B cell (primary cell): ENCODE measurements around the gene THAP2. TPM values are rescaled to one million over a fixed set of nuclear protein-coding genes. Genes with fewer than 3 reads are reported as not detected.

Experiments
- ATAC-seq: fragments of 200-7000 bp; cut with Tn5 transposase; one replicate; pipeline ENCODE4 v1.10.0; 2021; ENCODE audit warnings: low read depth, mild to moderate bottlenecking, moderate number of reproducible peaks, moderate library complexity
- CTCF ChIA-PET: fragments of 350-600 bp; sonication (Branson Sonifier 250); formaldehyde crosslinking; loops from one replicate; lab custom pipeline; 2021; ENCODE audit warnings: antibody characterized with exemption, inconsistent platforms; lab: Charles Lee
- POLR2A ChIA-PET: fragments of 350-600 bp; sonication (Branson Sonifier 250); formaldehyde crosslinking; loops from one replicate; lab custom pipeline; 2021; ENCODE audit warnings: antibody characterized with exemption; lab: Charles Lee
- DNase-seq: peaks from one replicate; pipeline ENCODE4 v3.0.0; 2013
- H2AFZ ChIP-seq: 2 replicates; pipeline ENCODE4 v1.6.1; 2012; ENCODE audit warnings: mild to moderate bottlenecking, low read depth, low read length; ENCODE audit not compliant: insufficient read depth, poor library complexity, severe bottlenecking
- H3K27ac ChIP-seq, 2 donors: 1 replicate in 1 of 2; 2 replicates in 1 of 2; pipeline ENCODE4 v1.5.1; 2012 to 2013; ENCODE audit warnings: low read length in 2 of 2, mild to moderate bottlenecking in 2 of 2, moderate library complexity in 1 of 2
- H3K27me3 ChIP-seq, 4 experiments: fragments of 200-600 bp in 1 of 4; sonication (generic) in 1 of 4; replicated peaks in 1 of 4; 1 replicate in 2 of 4; 2 replicates in 2 of 4; pipeline versions ENCODE4 v1.6.1 to v1.7.0; 2013 to 2016; ENCODE audit warnings: low read length in 3 of 4, mild to moderate bottlenecking in 2 of 4, mixed read lengths in 1 of 4, moderate library complexity in 1 of 4; ENCODE audit not compliant: insufficient read depth in 4 of 4, control insufficient read depth in 3 of 4; ENCODE audit errors: control extremely low read depth in 1 of 4
- H3K36me3 ChIP-seq, 2 experiments: replicated peaks in 1 of 2; 1 replicate in 1 of 2; 2 replicates in 1 of 2; pipeline versions ENCODE4 v1.6.1 to v1.7.1; 2013; ENCODE audit warnings: low read length in 1 of 2; ENCODE audit not compliant: insufficient read depth in 2 of 2, control insufficient read depth in 1 of 2; ENCODE audit errors: control extremely low read depth in 1 of 2, extremely low read depth in 1 of 2
- H3K4me1 ChIP-seq, 2 donors: fragments of 200-600 bp in 1 of 2; sonication (generic) in 1 of 2; 1 replicate in 1 of 2; 2 replicates in 1 of 2; pipeline versions ENCODE4 v1.5.1 to v1.6.1; 2013 to 2017; ENCODE audit warnings: low read length in 2 of 2; ENCODE audit not compliant: control insufficient read depth in 2 of 2, insufficient read depth in 2 of 2
- H3K4me2 ChIP-seq: replicated peaks from 2 replicates; pipeline ENCODE3; 2012; ENCODE audit warnings: mild to moderate bottlenecking, low read depth, low read length; ENCODE audit not compliant: poor library complexity, severe bottlenecking
- H3K4me3 ChIP-seq, 5 experiments: fragments of 200-600 bp in 1 of 5; sonication (generic) in 1 of 5; 1 replicate in 3 of 5; 2 replicates in 2 of 5; pipeline versions ENCODE4 v1.5.1 to v1.7.0; 2011 to 2016; ENCODE audit warnings: low read length in 4 of 5, mild to moderate bottlenecking in 4 of 5, low read depth in 2 of 5, control low read depth in 1 of 5, moderate library complexity in 1 of 5; ENCODE audit not compliant: insufficient read depth in 1 of 5; ENCODE audit errors: control extremely low read depth in 1 of 5, extremely low read depth in 1 of 5
- H3K79me2 ChIP-seq: fragments of 200-600 bp; sonication (generic); one replicate; pipeline ENCODE4 v1.6.0; 2016; ENCODE audit warnings: low read length; ENCODE audit not compliant: control insufficient read depth, insufficient read depth
- H3K9ac ChIP-seq: fragments of 200-600 bp; sonication (generic); 2 replicates; pipeline ENCODE4 v1.6.1; 2017; ENCODE audit warnings: mild to moderate bottlenecking, low read length, moderate library complexity
- H3K9me3 ChIP-seq, 3 donors: one replicate each; pipeline versions ENCODE4 v1.6.1 to v1.7.1; 2013; ENCODE audit warnings: low read length in 2 of 3; ENCODE audit not compliant: control insufficient read depth in 2 of 3, insufficient read depth in 1 of 3; ENCODE audit errors: control extremely low read depth in 1 of 3
- H4K20me1 ChIP-seq: 2 replicates; pipeline ENCODE4 v1.6.0; 2012; ENCODE audit warnings: mild to moderate bottlenecking, low read length; ENCODE audit not compliant: insufficient read depth, control insufficient read depth, poor library complexity, severe bottlenecking
- H3K27ac Mint-ChIP-seq: one replicate; pipeline ENCODE4 v1.8.0; 2021; ENCODE audit warnings: mixed read lengths
- H3K27me3 Mint-ChIP-seq: one replicate; pipeline ENCODE4 v1.8.0; 2021; ENCODE audit warnings: mixed read lengths
- H3K4me1 Mint-ChIP-seq: one replicate; pipeline ENCODE4 v1.8.0; 2021; ENCODE audit warnings: mixed read lengths
- H3K4me3 Mint-ChIP-seq: one replicate; pipeline ENCODE4 v1.8.0; 2021; ENCODE audit warnings: mixed read lengths
- H3K9me3 Mint-ChIP-seq: one replicate; pipeline ENCODE4 v1.8.0; 2022; ENCODE audit warnings: mixed read lengths; ENCODE audit not compliant: insufficient read depth
- EZH2 ChIP-seq: IDR thresholded peaks from 2 replicates; pipeline ENCODE4 v1.6.1; 2012; ENCODE audit warnings: borderline replicate concordance, low read depth, mild to moderate bottlenecking, moderate library complexity, low read length; ENCODE audit not compliant: insufficient read depth, poor library complexity, severe bottlenecking
- WGBS: methylation state at CpG from one replicate; pipeline ENCODE4 v1.1.5; 2013; ENCODE audit warnings: missing lambda C conversion rate; ENCODE audit not compliant: insufficient coverage; 5-methylcytosine and 5-hydroxymethylcytosine counted together
- intact Hi-C: fragments of 100-400 bp; cut with micrococcal nuclease; formaldehyde crosslinking; loops from one replicate; pipeline ENCODE4 v1.10.0; 2022
- polyA plus RNA-seq: library from polyadenylated mRNA; depleted of rRNA; stranded (reverse); fragments of >200 nt; gene quantifications from 2 replicates; pipeline ENCODE4 v1.2.3, GENCODE V29; 2012
- total RNA-seq, 2 donors: library from RNA; stranded (reverse); fragments of 120-200 nt in 1 of 2; gene quantifications; 1 replicate in 1 of 2; 2 replicates in 1 of 2; pipeline versions ENCODE4 v1.2.3 to v1.2.4, GENCODE V29; 2013 to 2022
- TF ChIP-seq, protein P1 (sequence below): fragments of 200-600 bp; IDR thresholded peaks from one replicate; pipeline ENCODE4 v1.8.0; 2022; ENCODE audit warnings: antibody characterized with exemption, mild to moderate bottlenecking

Gene THAP2
- total and polyA plus RNA-seq, 2 donors (not counting 1 experiment from before 2014, with no cell fraction given): 11.6 to 13.2 TPM

DNA sequence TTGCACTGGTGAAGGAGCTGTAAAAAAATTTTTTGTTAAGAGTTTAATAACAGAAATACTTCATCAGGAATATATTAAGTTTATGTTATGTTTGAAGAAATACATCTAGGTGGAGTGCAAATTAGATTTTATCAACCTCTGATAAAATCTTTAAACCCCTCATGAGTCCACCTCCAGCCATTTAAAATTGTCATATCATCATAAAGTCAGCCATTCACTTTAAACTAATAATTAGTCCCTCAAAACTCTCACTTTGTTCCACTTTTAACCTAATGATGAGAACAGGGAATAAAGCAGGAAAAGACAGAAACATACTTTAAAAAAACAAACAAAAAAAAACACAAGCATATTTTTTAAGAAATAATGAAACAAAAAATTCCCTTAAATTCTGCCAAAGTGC, 25.6 kb upstream of the THAP2 start:
- Mint-ChIP-seq H3K4me3 (no peak overlapping the region), H3K4me1 (peaks cover 4% of the 10 kb centered on the region), H3K27ac (no peak overlapping the region), H3K9me3 (no peaks in the 10 kb centered on the region), H3K27me3 (no peaks in the 10 kb centered on the region)
- CTCF ChIA-PET: interaction anchor here (0.8 to 1.7 kb wide), 6 partner anchors 10 to 129 kb away, joined by 3 to 19 read pairs (median 4); no protein-coding TSS in a partner anchor
- no peak overlapping the region for H3K9ac ChIP-seq
- peaks cover 19 to 80% of the 10 kb centered on the region in 2 experiments for H3K36me3 ChIP-seq
- H3K79me2 ChIP-seq: peaks cover 13% of the 10 kb centered on the region
- H2AFZ ChIP-seq: no peak overlapping the region
- peak overlapping the region in 1 of 2 donors; percentile 38 for H3K27ac ChIP-seq
- ATAC-seq (no peak), DNase-seq (no peak)
- H3K9me3 ChIP-seq: no peaks in the 10 kb centered on the region
- no peak overlapping the region for H3K4me2 ChIP-seq
- TF ChIP-seq, protein P1, sequence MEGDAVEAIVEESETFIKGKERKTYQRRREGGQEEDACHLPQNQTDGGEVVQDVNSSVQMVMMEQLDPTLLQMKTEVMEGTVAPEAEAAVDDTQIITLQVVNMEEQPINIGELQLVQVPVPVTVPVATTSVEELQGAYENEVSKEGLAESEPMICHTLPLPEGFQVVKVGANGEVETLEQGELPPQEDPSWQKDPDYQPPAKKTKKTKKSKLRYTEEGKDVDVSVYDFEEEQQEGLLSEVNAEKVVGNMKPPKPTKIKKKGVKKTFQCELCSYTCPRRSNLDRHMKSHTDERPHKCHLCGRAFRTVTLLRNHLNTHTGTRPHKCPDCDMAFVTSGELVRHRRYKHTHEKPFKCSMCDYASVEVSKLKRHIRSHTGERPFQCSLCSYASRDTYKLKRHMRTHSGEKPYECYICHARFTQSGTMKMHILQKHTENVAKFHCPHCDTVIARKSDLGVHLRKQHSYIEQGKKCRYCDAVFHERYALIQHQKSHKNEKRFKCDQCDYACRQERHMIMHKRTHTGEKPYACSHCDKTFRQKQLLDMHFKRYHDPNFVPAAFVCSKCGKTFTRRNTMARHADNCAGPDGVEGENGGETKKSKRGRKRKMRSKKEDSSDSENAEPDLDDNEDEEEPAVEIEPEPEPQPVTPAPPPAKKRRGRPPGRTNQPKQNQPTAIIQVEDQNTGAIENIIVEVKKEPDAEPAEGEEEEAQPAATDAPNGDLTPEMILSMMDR: no peak
- TF ChIP-seq EZH2: no peak
- H3K27me3 ChIP-seq: no peaks in the 10 kb centered on the region
- intact Hi-C loops: no loop called here
- no peaks in the 10 kb centered on the region for H3K4me1 ChIP-seq
- POLR2A ChIA-PET: no interaction called here
- H4K20me1 ChIP-seq: peaks cover 7% of the 10 kb centered on the region
- H3K4me3 ChIP-seq: no peak overlapping the region

DNA sequence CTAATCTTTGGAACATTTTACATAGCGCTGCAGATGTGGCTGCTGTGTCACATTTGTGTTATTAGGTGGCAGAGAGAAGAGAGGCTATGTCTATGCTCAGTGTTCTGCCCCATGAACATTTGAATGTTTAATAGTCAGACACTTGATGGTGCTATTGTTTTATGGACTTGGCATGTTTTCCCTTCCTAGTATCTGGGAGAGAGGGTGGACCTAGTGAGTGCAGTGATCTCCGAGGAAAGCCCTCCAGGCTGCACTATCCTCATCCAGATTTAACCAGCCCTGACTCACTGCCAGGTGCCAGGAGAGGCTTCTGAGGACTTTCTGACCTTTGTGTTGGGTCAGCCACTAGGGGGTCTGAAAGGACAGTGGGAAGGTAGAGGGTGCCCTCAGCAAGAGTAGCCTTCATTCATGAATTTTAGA, 24.8 kb upstream of the THAP2 start:
- H3K9me3 Mint-ChIP-seq: no peaks in the 10 kb centered on the region
- peak; percentile 22 for DNase-seq
- H3K27ac ChIP-seq: peak overlapping the region in 1 of 2 donors; percentile 17

More for the DNA sequence above, 24.8 kb upstream of the THAP2 start:
- Histone ChIP-seq H3K36me3 (peaks cover 15 to 82% of the 10 kb centered on the region in 2 experiments), H3K4me1 (no peaks in the 10 kb centered on the region), H3K9ac (no peak overlapping the region), H3K79me2 (peaks cover 13% of the 10 kb centered on the region), H3K4me3 (no peak overlapping the region), H3K9me3 (no peaks in the 10 kb centered on the region), H3K27me3 (no peaks in the 10 kb centered on the region), H4K20me1 (peaks cover 7% of the 10 kb centered on the region), H3K4me2 (no peak overlapping the region), H2AFZ (no peak overlapping the region)
- H3K4me1 Mint-ChIP-seq: peaks cover 4% of the 10 kb centered on the region
- H3K27ac Mint-ChIP-seq: peak overlapping the region; percentile 50
- TF ChIP-seq EZH2: no peak
- TF ChIP-seq, protein P1: no peak
- no peak for ATAC-seq
- no peaks in the 10 kb centered on the region for H3K27me3 Mint-ChIP-seq
- CTCF ChIA-PET: interaction anchor here (0.9 to 1.7 kb wide), 4 partner anchors 24 to 108 kb away, joined by 3 to 19 read pairs (median 5); partner anchors contain the start of genes THAP2 and ZFC3H1
- H3K4me3 Mint-ChIP-seq: no peak overlapping the region
- WGBS: no CpG with 5 or more reads among the region's 2 CpGs
- intact Hi-C loops: no loop called here
- POLR2A ChIA-PET: no interaction called here
